ENCODE measurements around the gene PPM1N.
A peak's percentile ranks its signal among the peaks of the same experiment; 100 is the strongest.

The PPM1N gene

GRCh38 chr19:45498411-45499195, at the start of gene PPM1N:
PPM1N (plus strand) TSS chr19:45498443; CDS start chr19:45498473, 30 bp downstream.
- DNase-seq (ENCODE audit: extremely low spot score) = peak; percentile 60
- CTCF ChIA-PET = interaction anchor here (0.7 to 6.4 kb wide), 7 partner anchors 8 to 186 kb away, joined by 3 to 99 read pairs (median 4); no protein-coding TSS in a partner anchor

GRCh38 chr19:45448887-45449299, 49.4 kb upstream of the PPM1N start:
- TF ChIP-seq, protein P1, sequence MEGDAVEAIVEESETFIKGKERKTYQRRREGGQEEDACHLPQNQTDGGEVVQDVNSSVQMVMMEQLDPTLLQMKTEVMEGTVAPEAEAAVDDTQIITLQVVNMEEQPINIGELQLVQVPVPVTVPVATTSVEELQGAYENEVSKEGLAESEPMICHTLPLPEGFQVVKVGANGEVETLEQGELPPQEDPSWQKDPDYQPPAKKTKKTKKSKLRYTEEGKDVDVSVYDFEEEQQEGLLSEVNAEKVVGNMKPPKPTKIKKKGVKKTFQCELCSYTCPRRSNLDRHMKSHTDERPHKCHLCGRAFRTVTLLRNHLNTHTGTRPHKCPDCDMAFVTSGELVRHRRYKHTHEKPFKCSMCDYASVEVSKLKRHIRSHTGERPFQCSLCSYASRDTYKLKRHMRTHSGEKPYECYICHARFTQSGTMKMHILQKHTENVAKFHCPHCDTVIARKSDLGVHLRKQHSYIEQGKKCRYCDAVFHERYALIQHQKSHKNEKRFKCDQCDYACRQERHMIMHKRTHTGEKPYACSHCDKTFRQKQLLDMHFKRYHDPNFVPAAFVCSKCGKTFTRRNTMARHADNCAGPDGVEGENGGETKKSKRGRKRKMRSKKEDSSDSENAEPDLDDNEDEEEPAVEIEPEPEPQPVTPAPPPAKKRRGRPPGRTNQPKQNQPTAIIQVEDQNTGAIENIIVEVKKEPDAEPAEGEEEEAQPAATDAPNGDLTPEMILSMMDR (IDR thresholded peaks at IDR 0.05; ENCODE audit: control extremely low read depth, extremely low read depth, low read depth, missing control alignments) = no peak
- ChIA-PET CTCF (interaction anchor here (1.0 to 8.7 kb wide), 5 partner anchors 10 to 243 kb away, joined by 4 to 87 read pairs (median 12); partner anchors contain the start of genes QPCTL and SNRPD2), POLR2A (no interaction called here)
- DNase-seq (ENCODE audit: extremely low spot score) = no peak

More at GRCh38 chr19:45498411-45499195, at the start of gene PPM1N:
- TF ChIP-seq, protein P1 (IDR thresholded peaks at IDR 0.05; ENCODE audit: control extremely low read depth, extremely low read depth, low read depth, missing control alignments) = peak; percentile 34
- POLR2A ChIA-PET = no interaction called here

DNA sequence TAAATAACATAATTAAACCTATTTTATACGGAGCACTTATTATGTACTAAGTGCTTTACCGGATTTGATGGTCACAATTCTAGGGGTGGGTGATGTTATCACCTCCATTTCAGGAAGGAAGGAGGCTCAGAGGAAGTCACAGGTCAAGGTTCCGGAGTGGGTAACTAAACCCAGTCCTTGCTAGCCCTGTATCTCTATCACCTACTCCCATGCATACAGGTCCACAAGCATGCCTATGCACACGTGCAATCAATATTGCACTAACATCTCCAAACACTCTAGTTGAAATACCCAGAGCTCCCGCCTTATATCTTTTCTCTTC, 48.3 kb upstream of the PPM1N start:
- ChIA-PET POLR2A (no interaction called here), CTCF (interaction anchor here (1.8 to 8.7 kb wide), 3 partner anchors 11 to 35 kb away, joined by 12 to 87 read pairs (median 27); no protein-coding TSS in a partner anchor)
- TF ChIP-seq, protein P1 (IDR thresholded peaks at IDR 0.05; ENCODE audit: control extremely low read depth, extremely low read depth, low read depth, missing control alignments) = no peak
- DNase-seq (ENCODE audit: extremely low spot score) = no peak

DNA sequence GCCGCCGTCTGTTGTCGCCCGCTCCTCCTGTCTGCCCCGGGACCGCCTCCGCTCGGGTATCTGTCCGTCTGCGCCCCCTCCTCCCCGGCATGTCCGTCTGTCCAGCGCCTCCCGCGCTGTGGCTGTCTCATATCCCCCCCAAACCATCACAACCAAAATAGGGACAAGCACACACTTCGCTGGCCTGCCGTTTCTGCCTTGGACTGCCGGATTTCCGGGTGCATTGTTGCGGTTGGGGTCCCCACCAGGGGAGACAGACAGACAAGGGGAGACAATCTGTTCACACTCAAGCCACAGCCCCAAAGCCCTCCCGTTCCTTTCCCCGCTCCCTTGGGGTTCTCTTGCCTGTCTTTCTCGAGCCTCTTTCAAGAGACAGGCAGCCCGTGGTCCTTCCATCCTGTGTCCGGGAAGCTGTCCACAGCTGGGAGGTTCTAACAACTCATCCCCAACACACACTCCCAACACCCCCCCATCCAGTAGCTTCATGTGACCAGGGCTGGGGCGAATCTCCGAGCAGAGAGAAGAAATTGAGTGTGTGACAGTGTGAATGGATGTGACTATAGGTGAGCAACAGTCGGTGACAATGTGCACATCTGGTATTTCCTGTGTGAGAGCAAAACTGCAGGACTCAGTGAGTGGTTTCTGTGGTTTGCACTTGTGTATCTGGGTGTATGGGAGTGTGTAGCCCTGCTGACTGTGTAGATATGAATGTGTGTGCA, 47.0 kb upstream of the PPM1N start:
- no peak for DNase-seq (ENCODE audit: extremely low spot score)
- CTCF ChIA-PET = interaction anchor here (1.7 to 8.0 kb wide), 3 partner anchors 11 to 27 kb away, joined by 6 to 58 read pairs (median 21); no protein-coding TSS in a partner anchor
- POLR2A ChIA-PET = interaction anchor here (0.7 kb wide), 1 partner anchor 16 kb away, joined by 3 read pairs; the partner anchor contains the start of gene FOSB
- TF ChIP-seq, protein P1 (IDR thresholded peaks at IDR 0.05; ENCODE audit: control extremely low read depth, extremely low read depth, low read depth, missing control alignments) = no peak

DNA sequence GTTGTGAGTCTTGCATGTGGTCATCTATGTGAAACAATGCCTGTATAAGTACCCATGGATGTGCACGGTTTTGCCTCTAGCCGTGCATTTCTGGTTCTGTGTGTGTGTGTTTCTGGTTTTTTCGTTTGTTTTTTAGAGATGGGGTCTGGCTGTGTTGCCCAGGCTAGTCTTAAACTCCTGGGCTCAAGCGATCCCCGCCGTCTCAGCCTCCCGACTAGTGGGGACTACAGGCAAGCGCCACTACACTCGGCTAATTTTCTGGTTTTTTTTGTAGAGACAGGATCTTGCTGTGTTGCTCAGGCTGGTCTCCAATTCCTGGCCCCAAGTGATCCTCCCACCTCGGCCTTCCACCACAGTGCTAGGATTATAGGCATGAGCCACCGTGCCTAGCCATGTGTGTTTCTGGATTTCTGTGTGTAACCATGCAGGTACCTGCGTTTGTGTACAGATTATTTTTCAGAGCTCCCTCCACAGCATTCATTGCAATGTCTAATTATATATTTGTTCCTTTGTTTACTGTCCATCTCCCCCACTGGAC, 46.3 kb upstream of the PPM1N start:
- POLR2A ChIA-PET = interaction anchor here (0.7 to 5.6 kb wide), 2 partner anchors 16 kb away, joined by 3 to 48 read pairs; partner anchors contain the start of gene FOSB
- DNase-seq (ENCODE audit: extremely low spot score) = no peak
- CTCF ChIA-PET = interaction anchor here (1.0 to 8.0 kb wide), 4 partner anchors 10 to 33 kb away, joined by 5 to 58 read pairs (median 14); no protein-coding TSS in a partner anchor
- TF ChIP-seq, protein P1 (IDR thresholded peaks at IDR 0.05; ENCODE audit: control extremely low read depth, extremely low read depth, low read depth, missing control alignments) = no peak
